ENCODE measurements around the gene CD6. TPM values are rescaled to one million over a fixed set of nuclear protein-coding genes. Genes with fewer than 3 reads are reported as not detected.

CD6 gene
- polyA plus RNA-seq, 1 experiment, result not detected

- ChIA-PET POLR2A (interaction anchor here (0.8 kb wide), 1 partner anchor 12 kb away, joined by 3 read pairs; no protein-coding TSS in a partner anchor), CTCF (interaction anchor here (1.6 kb wide), 1 partner anchor 96 kb away, joined by 3 read pairs; no protein-coding TSS in a partner anchor)
- no peak overlapping the region for H3K4me3 ChIP-seq (ENCODE audit: low read depth, low read length)
- no peaks in the 10 kb centered on the region; the same call in 1 of the 2 replicates for H3K9me3 ChIP-seq (ENCODE audit: control insufficient read depth, insufficient read depth, low read length)
- DNase-seq (ENCODE audit: low read depth, low spot score), result no peak
- no peak overlapping the region for H3K27ac ChIP-seq (ENCODE audit: low read depth, low read length)
- no peak for TF ChIP-seq CTCF (IDR thresholded peaks at IDR 0.05; ENCODE audit: low read depth, low read length)
- no peaks in the 10 kb centered on the region for H3K27me3 ChIP-seq (ENCODE audit: control insufficient read depth, insufficient read depth, low read length)
These were observed 44.4 kb upstream of the CD6 start for GRCh38 chr11:60927061-60927592.

GRCh38 chr11:60927600-60927999, 43.9 kb upstream of the CD6 start:
- CTCF ChIA-PET, result interaction anchor here (1.0 to 1.6 kb wide), 3 partner anchors 13 to 96 kb away, joined by 3 to 4 read pairs (median 4); no protein-coding TSS in a partner anchor
- POLR2A ChIA-PET, result no interaction called here
- no peak for TF ChIP-seq CTCF (IDR thresholded peaks at IDR 0.05; ENCODE audit: low read depth, low read length)

GRCh38 chr11:60928563-60929001, 42.9 kb upstream of the CD6 start:
- Histone ChIP-seq H3K9me3 (ENCODE audit: control insufficient read depth, insufficient read depth, low read length) (no peaks in the 10 kb centered on the region; the same call in 1 of the 2 replicates), H3K27me3 (ENCODE audit: control insufficient read depth, insufficient read depth, low read length) (no peaks in the 10 kb centered on the region), H3K27ac (ENCODE audit: low read depth, low read length) (no peak overlapping the region), H3K4me3 (ENCODE audit: low read depth, low read length) (no peak overlapping the region)
- ChIA-PET POLR2A (no interaction called here), CTCF (interaction anchor here (1.0 to 1.5 kb wide), 2 partner anchors 12 to 29 kb away, joined by 4 read pairs; no protein-coding TSS in a partner anchor)
- DNase-seq (ENCODE audit: low read depth, low spot score), result no peak
- TF ChIP-seq CTCF (IDR thresholded peaks at IDR 0.05; ENCODE audit: low read depth, low read length), result no peak

More at GRCh38 chr11:60927600-60927999, 43.9 kb upstream of the CD6 start:
- H3K4me3 ChIP-seq (ENCODE audit: low read depth, low read length), result no peak overlapping the region
- DNase-seq (ENCODE audit: low read depth, low spot score), result no peak
- no peaks in the 10 kb centered on the region for H3K27me3 ChIP-seq (ENCODE audit: control insufficient read depth, insufficient read depth, low read length)
- H3K9me3 ChIP-seq (ENCODE audit: control insufficient read depth, insufficient read depth, low read length), result no peaks in the 10 kb centered on the region; the same call in 1 of the 2 replicates
- peak overlapping the region; percentile 21 for H3K27ac ChIP-seq (ENCODE audit: low read depth, low read length)

GRCh38 chr11:60929764-60930163, 41.7 kb upstream of the CD6 start:
- H3K27ac ChIP-seq (ENCODE audit: low read depth, low read length), result no peak overlapping the region
- no peaks in the 10 kb centered on the region; the same call in 1 of the 2 replicates for H3K9me3 ChIP-seq (ENCODE audit: control insufficient read depth, insufficient read depth, low read length)
- no peak for DNase-seq (ENCODE audit: low read depth, low spot score)
- no peaks in the 10 kb centered on the region for H3K27me3 ChIP-seq (ENCODE audit: control insufficient read depth, insufficient read depth, low read length)
- H3K4me3 ChIP-seq (ENCODE audit: low read depth, low read length), result no peak overlapping the region
- POLR2A ChIA-PET, result no interaction called here
- CTCF ChIA-PET, result no interaction called here
- no peak for TF ChIP-seq CTCF (IDR thresholded peaks at IDR 0.05; ENCODE audit: low read depth, low read length)

GRCh38 chr11:60930394-60930793, 41.1 kb upstream of the CD6 start:
- CTCF ChIA-PET, result no interaction called here
- Histone ChIP-seq H3K27ac (ENCODE audit: low read depth, low read length) (no peak overlapping the region), H3K9me3 (ENCODE audit: control insufficient read depth, insufficient read depth, low read length) (no peaks in the 10 kb centered on the region), H3K27me3 (ENCODE audit: control insufficient read depth, insufficient read depth, low read length) (no peaks in the 10 kb centered on the region), H3K4me3 (ENCODE audit: low read depth, low read length) (no peak overlapping the region)
- no peak for DNase-seq (ENCODE audit: low read depth, low spot score)
- TF ChIP-seq CTCF (IDR thresholded peaks at IDR 0.05; ENCODE audit: low read depth, low read length), result no peak
- POLR2A ChIA-PET, result no interaction called here
